CD4-positive, CD25-positive, alpha-beta regulatory T cell (primary cell): Measurements from ENCODE around the gene LRMDA. TPM values are rescaled to one million over a fixed set of nuclear protein-coding genes. Genes with fewer than 3 reads are reported as not detected.

Experiments used
- ATAC-seq, 2 donors: fragments of 150-1000 bp; cut with Tn5 transposase; one replicate each; pipeline ENCODE4 v1.10.0; 2021; ENCODE audit warnings: low read depth in 2 of 2, moderate number of reproducible peaks in 2 of 2, moderate library complexity in 1 of 2
- DNase-seq, 3 donors: peaks; one replicate each; pipeline versions ENCODE4 v3.0.0 to v3.0.0-alpha.2; 2012 to 2022; ENCODE audit warnings: mixed read lengths in 1 of 3
- H3K27ac ChIP-seq: one replicate; pipeline ENCODE4 v1.7.0; 2013; ENCODE audit warnings: mild to moderate bottlenecking, low read length; ENCODE audit not compliant: insufficient read depth, poor library complexity, severe bottlenecking
- H3K27me3 ChIP-seq: one replicate; pipeline ENCODE4 v1.7.0; 2013; ENCODE audit warnings: low read length; ENCODE audit not compliant: control insufficient read depth, insufficient read depth
- H3K36me3 ChIP-seq: one replicate; pipeline ENCODE4 v1.7.0; 2013; ENCODE audit warnings: mild to moderate bottlenecking, low read length, moderate library complexity; ENCODE audit not compliant: control insufficient read depth, insufficient read depth
- H3K4me1 ChIP-seq: 2 replicates; pipeline ENCODE4 v1.7.0; 2013; ENCODE audit warnings: mild to moderate bottlenecking, low read length; ENCODE audit not compliant: insufficient read depth, control insufficient read depth, poor library complexity, severe bottlenecking
- H3K4me3 ChIP-seq: one replicate; pipeline ENCODE4 v1.7.0; 2013; ENCODE audit warnings: low read depth, mild to moderate bottlenecking, low read length, moderate library complexity
- H3K9me3 ChIP-seq, 2 experiments: 1 replicate in 1 of 2; 2 replicates in 1 of 2; pipeline ENCODE4 v1.7.0; 2013; ENCODE audit warnings: low read length in 2 of 2, mild to moderate bottlenecking in 1 of 2, moderate library complexity in 1 of 2; ENCODE audit not compliant: control insufficient read depth in 2 of 2
- H3K27ac Mint-ChIP-seq, 3 donors: one replicate each; pipeline ENCODE4 v1.8.0; 2020 to 2022; ENCODE audit warnings: mild to moderate bottlenecking in 3 of 3, mixed read lengths in 3 of 3, moderate library complexity in 2 of 3
- H3K27me3 Mint-ChIP-seq: one replicate; pipeline ENCODE4 v1.8.0; 2022; ENCODE audit warnings: mild to moderate bottlenecking, mixed read lengths
- H3K36me3 Mint-ChIP-seq: one replicate; pipeline ENCODE4 v1.8.0; 2020; ENCODE audit warnings: mixed read lengths
- H3K4me1 Mint-ChIP-seq, 4 donors: one replicate each; pipeline ENCODE4 v1.8.0; 2020 to 2022; ENCODE audit warnings: mixed read lengths in 4 of 4, mild to moderate bottlenecking in 1 of 4
- H3K4me3 Mint-ChIP-seq, 4 donors: one replicate each; pipeline ENCODE4 v1.8.0; 2020 to 2022; ENCODE audit warnings: mild to moderate bottlenecking in 4 of 4, mixed read lengths in 4 of 4, moderate library complexity in 3 of 4
- H3K9me3 Mint-ChIP-seq, 7 donors: one replicate each; pipeline ENCODE4 v1.8.0; 2020 to 2022; ENCODE audit warnings: mixed read lengths in 7 of 7, mild to moderate bottlenecking in 3 of 7, moderate library complexity in 2 of 7
- polyA plus RNA-seq, 4 donors: library from polyadenylated mRNA; unstranded; fragments of 300-500 nt; fragmentation: Illumina TruSeq; gene quantifications; one replicate each; pipeline ENCODE4 v1.2.3, GENCODE V29; 2021
- total RNA-seq: library from RNA; stranded (reverse); gene quantifications from one replicate; pipeline ENCODE4 v1.2.3, GENCODE V29; 2022

Gene LRMDA
- total and polyA plus RNA-seq, 5 donors from 2014 or later = 0.10 TPM; not detected in 4

DNA sequence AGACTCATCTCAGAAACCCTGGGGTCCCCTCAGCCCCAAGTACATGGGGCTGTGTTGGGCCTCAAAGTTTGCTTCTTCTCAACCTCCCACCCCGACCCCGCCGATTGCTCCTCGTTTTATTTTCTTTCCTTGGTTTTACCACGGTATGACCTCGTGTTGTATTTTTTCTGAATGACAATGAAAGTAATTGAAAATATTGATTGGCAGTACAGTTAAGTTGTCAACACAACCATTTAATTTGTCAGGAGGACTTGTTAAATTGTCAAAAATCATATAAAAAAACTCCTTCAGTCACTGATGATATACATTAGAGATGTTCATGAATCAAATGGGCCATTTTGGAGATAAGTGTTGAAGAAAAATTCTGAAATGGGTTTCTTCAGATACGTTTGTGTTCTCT lies 520.7 kb downstream of the LRMDA start:
- no peaks in the 10 kb centered on the region for H3K4me1 ChIP-seq

GRCh38 chr10:75954486-75954885 lies 523.1 kb downstream of the LRMDA start:
- no peaks in the 10 kb centered on the region for H3K9me3 ChIP-seq
- ATAC-seq (no peak), DNase-seq (no peak)
- no peak overlapping the region for H3K27ac ChIP-seq
- no peaks in the 10 kb centered on the region for H3K4me1 ChIP-seq
- Mint-ChIP-seq H3K36me3 (no peaks in the 10 kb centered on the region), H3K27ac (no peak overlapping the region), H3K27me3 (peaks cover 4% of the 10 kb centered on the region), H3K9me3 (peaks cover 0 to 11% (median 2%) of the 10 kb centered on the region in 7 donors), H3K4me3 (no peak overlapping the region), H3K4me1 (peaks cover 0 to 3% (median 0%) of the 10 kb centered on the region in 4 donors)
- no peaks in the 10 kb centered on the region for H3K36me3 ChIP-seq
- H3K27me3 ChIP-seq = no peaks in the 10 kb centered on the region
- no peak overlapping the region for H3K4me3 ChIP-seq

More for the DNA sequence above, 520.7 kb downstream of the LRMDA start:
- ATAC-seq = no peak
- no peaks in the 10 kb centered on the region for H3K9me3 ChIP-seq
- no peak overlapping the region for H3K27ac ChIP-seq
- Mint-ChIP-seq H3K4me1 (no peaks in the 10 kb centered on the region), H3K9me3 (peaks cover 0 to 6% (median 1%) of the 10 kb centered on the region in 7 donors), H3K36me3 (no peaks in the 10 kb centered on the region), H3K27me3 (no peaks in the 10 kb centered on the region), H3K4me3 (no peak overlapping the region), H3K27ac (peak overlapping the region in 1 of 3 donors; percentile 64)
- no peak overlapping the region for H3K4me3 ChIP-seq
- no peaks in the 10 kb centered on the region for H3K36me3 ChIP-seq
- no peaks in the 10 kb centered on the region for H3K27me3 ChIP-seq
- DNase-seq = no peak

- H3K4me3 ChIP-seq = no peak overlapping the region
- H3K9me3 ChIP-seq = no peaks in the 10 kb centered on the region
- H3K36me3 ChIP-seq = no peaks in the 10 kb centered on the region
- H3K27ac ChIP-seq = no peak overlapping the region
- Mint-ChIP-seq H3K36me3 (no peaks in the 10 kb centered on the region), H3K9me3 (peaks cover 0 to 11% (median 2%) of the 10 kb centered on the region in 7 donors), H3K27me3 (peaks cover 4% of the 10 kb centered on the region), H3K27ac (no peak overlapping the region), H3K4me3 (no peak overlapping the region), H3K4me1 (peaks cover 0 to 3% (median 0%) of the 10 kb centered on the region in 4 donors)
- no peak for DNase-seq
- ATAC-seq = no peak
- no peaks in the 10 kb centered on the region for H3K4me1 ChIP-seq
- no peaks in the 10 kb centered on the region for H3K27me3 ChIP-seq
These were observed 524.6 kb downstream of the LRMDA start for GRCh38 chr10:75955973-75956502.

GRCh38 chr10:75956624-75957023 lies 525.2 kb downstream of the LRMDA start:
- Mint-ChIP-seq H3K27ac (no peak overlapping the region), H3K27me3 (peaks cover 4% of the 10 kb centered on the region), H3K36me3 (no peaks in the 10 kb centered on the region), H3K4me3 (no peak overlapping the region), H3K4me1 (peaks cover 0 to 3% (median 0%) of the 10 kb centered on the region in 4 donors), H3K9me3 (peaks cover 0 to 11% (median 2%) of the 10 kb centered on the region in 7 donors)
- Histone ChIP-seq H3K27me3 (no peaks in the 10 kb centered on the region), H3K9me3 (no peaks in the 10 kb centered on the region), H3K4me3 (no peak overlapping the region), H3K36me3 (no peaks in the 10 kb centered on the region), H3K4me1 (no peaks in the 10 kb centered on the region), H3K27ac (no peak overlapping the region)
- ATAC-seq = no peak
- no peak for DNase-seq

DNA sequence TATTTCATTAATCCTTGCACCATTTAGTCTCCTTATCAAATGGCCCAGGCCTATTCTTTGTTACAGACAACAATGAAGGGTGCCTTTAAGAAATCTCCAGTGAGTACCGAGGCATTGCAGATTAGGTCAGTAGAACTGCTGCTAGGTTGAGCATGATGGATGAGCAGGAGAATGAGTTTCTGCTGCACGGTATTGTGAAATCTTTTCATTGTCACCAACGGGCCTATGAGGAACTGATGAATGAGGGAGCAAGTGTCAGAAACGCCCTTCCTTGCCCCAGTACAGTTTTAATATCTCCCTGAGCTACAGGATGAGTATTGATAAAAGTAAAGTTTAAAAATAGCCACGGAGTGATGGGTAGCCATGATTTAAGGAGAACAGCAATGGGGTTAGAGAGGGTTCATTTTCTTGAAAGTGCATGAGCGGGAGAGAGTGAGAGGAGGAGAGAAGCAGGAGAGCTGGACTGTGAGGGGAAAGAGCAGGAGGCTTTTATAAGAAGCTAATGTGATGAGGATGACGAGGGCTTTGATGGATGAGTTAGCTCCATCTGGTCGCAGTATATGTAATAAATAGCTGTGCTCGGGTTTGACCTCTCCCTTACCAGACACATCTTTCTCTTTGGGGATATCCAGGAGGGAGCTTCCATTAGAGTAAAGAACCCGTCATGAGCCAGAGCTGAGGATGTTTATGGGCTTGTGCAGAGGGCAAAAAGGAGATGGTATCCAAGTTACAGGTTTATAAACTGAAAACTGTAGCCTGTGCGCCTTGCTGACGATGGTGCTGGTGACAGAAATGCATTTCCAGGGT lies 526.1 kb downstream of the LRMDA start:
- ATAC-seq (no peak), DNase-seq (no peak)
- Histone ChIP-seq H3K27ac (no peak overlapping the region), H3K27me3 (no peaks in the 10 kb centered on the region), H3K4me1 (no peaks in the 10 kb centered on the region), H3K36me3 (no peaks in the 10 kb centered on the region), H3K9me3 (no peaks in the 10 kb centered on the region), H3K4me3 (no peak overlapping the region)
- Mint-ChIP-seq H3K27ac (no peak overlapping the region), H3K36me3 (no peaks in the 10 kb centered on the region), H3K4me1 (peaks cover 0 to 3% (median 0%) of the 10 kb centered on the region in 4 donors), H3K4me3 (no peak overlapping the region), H3K9me3 (peaks cover 0 to 7% (median 2%) of the 10 kb centered on the region in 7 donors), H3K27me3 (peaks cover 4% of the 10 kb centered on the region)

GRCh38 chr10:75959209-75959608 lies 527.8 kb downstream of the LRMDA start:
- Histone ChIP-seq H3K4me3 (no peak overlapping the region), H3K36me3 (no peaks in the 10 kb centered on the region), H3K27me3 (no peaks in the 10 kb centered on the region), H3K27ac (no peak overlapping the region), H3K9me3 (no peaks in the 10 kb centered on the region), H3K4me1 (no peaks in the 10 kb centered on the region)
- H3K4me3 Mint-ChIP-seq = no peak overlapping the region
- ATAC-seq = no peak
- H3K36me3 Mint-ChIP-seq = no peaks in the 10 kb centered on the region
- no peak for DNase-seq
- peaks cover 0 to 3% (median 0%) of the 10 kb centered on the region in 4 donors for H3K4me1 Mint-ChIP-seq
- no peak overlapping the region for H3K27ac Mint-ChIP-seq
- H3K9me3 Mint-ChIP-seq = peaks cover 0 to 7% (median 2%) of the 10 kb centered on the region in 7 donors
- peaks cover 4% of the 10 kb centered on the region for H3K27me3 Mint-ChIP-seq

DNA sequence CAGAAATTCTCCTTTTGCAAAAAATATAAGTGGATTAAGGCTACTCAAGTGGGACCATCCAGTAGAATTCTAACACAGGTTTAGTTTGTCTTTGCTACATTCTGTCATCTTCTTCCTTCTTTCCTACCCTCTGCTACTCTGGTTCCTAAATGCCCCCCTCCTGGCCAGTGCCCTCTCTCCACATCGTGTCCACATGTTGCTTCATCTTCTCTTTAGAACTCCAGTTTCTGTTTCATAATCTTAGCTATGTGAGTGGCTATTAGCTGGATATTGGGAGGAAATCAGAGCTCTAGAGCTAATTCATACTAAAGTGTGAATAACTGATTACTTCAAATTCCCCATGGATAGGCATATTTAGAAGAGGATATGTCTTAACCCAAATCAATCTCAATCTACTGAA lies 528.5 kb downstream of the LRMDA start:
- Mint-ChIP-seq H3K36me3 (no peaks in the 10 kb centered on the region), H3K4me3 (no peak overlapping the region), H3K9me3 (peaks cover 0 to 7% (median 1%) of the 10 kb centered on the region in 7 donors), H3K27ac (no peak overlapping the region), H3K4me1 (peaks cover 0 to 3% (median 0%) of the 10 kb centered on the region in 4 donors), H3K27me3 (peaks cover 4% of the 10 kb centered on the region)
- Histone ChIP-seq H3K27me3 (no peaks in the 10 kb centered on the region), H3K27ac (no peak overlapping the region), H3K4me1 (no peaks in the 10 kb centered on the region), H3K4me3 (no peak overlapping the region), H3K9me3 (no peaks in the 10 kb centered on the region), H3K36me3 (no peaks in the 10 kb centered on the region)
- no peak for DNase-seq
- no peak for ATAC-seq
